B cell (primary cell): ENCODE results near the gene ADI1. TPM values are rescaled to one million over a fixed set of nuclear protein-coding genes. Genes with fewer than 3 reads are reported as not detected.

Source experiments
- ATAC-seq: fragments of 200-7000 bp; cut with Tn5 transposase; one replicate; pipeline ENCODE4 v1.10.0; 2021; ENCODE audit warnings: low read depth, mild to moderate bottlenecking, moderate number of reproducible peaks, moderate library complexity
- CTCF ChIA-PET: fragments of 350-600 bp; sonication (Branson Sonifier 250); formaldehyde crosslinking; loops from one replicate; lab custom pipeline; 2021; ENCODE audit warnings: antibody characterized with exemption, inconsistent platforms; lab: Charles Lee
- POLR2A ChIA-PET: fragments of 350-600 bp; sonication (Branson Sonifier 250); formaldehyde crosslinking; loops from one replicate; lab custom pipeline; 2021; ENCODE audit warnings: antibody characterized with exemption; lab: Charles Lee
- DNase-seq: peaks from one replicate; pipeline ENCODE4 v3.0.0; 2013
- H2AFZ ChIP-seq: 2 replicates; pipeline ENCODE4 v1.6.1; 2012; ENCODE audit warnings: mild to moderate bottlenecking, low read depth, low read length; ENCODE audit not compliant: insufficient read depth, poor library complexity, severe bottlenecking
- H3K27ac ChIP-seq, 2 donors: 1 replicate in 1 of 2; 2 replicates in 1 of 2; pipeline ENCODE4 v1.5.1; 2012 to 2013; ENCODE audit warnings: low read length in 2 of 2, mild to moderate bottlenecking in 2 of 2, moderate library complexity in 1 of 2
- H3K27me3 ChIP-seq, 4 experiments: fragments of 200-600 bp in 1 of 4; sonication (generic) in 1 of 4; replicated peaks in 1 of 4; 1 replicate in 2 of 4; 2 replicates in 2 of 4; pipeline versions ENCODE4 v1.6.1 to v1.7.0; 2013 to 2016; ENCODE audit warnings: low read length in 3 of 4, mild to moderate bottlenecking in 2 of 4, mixed read lengths in 1 of 4, moderate library complexity in 1 of 4; ENCODE audit not compliant: insufficient read depth in 4 of 4, control insufficient read depth in 3 of 4; ENCODE audit errors: control extremely low read depth in 1 of 4
- H3K36me3 ChIP-seq, 2 experiments: replicated peaks in 1 of 2; 1 replicate in 1 of 2; 2 replicates in 1 of 2; pipeline versions ENCODE4 v1.6.1 to v1.7.1; 2013; ENCODE audit warnings: low read length in 1 of 2; ENCODE audit not compliant: insufficient read depth in 2 of 2, control insufficient read depth in 1 of 2; ENCODE audit errors: control extremely low read depth in 1 of 2, extremely low read depth in 1 of 2
- H3K4me1 ChIP-seq, 2 donors: fragments of 200-600 bp in 1 of 2; sonication (generic) in 1 of 2; 1 replicate in 1 of 2; 2 replicates in 1 of 2; pipeline versions ENCODE4 v1.5.1 to v1.6.1; 2013 to 2017; ENCODE audit warnings: low read length in 2 of 2; ENCODE audit not compliant: control insufficient read depth in 2 of 2, insufficient read depth in 2 of 2
- H3K4me2 ChIP-seq: replicated peaks from 2 replicates; pipeline ENCODE3; 2012; ENCODE audit warnings: mild to moderate bottlenecking, low read depth, low read length; ENCODE audit not compliant: poor library complexity, severe bottlenecking
- H3K4me3 ChIP-seq, 5 experiments: fragments of 200-600 bp in 1 of 5; sonication (generic) in 1 of 5; 1 replicate in 3 of 5; 2 replicates in 2 of 5; pipeline versions ENCODE4 v1.5.1 to v1.7.0; 2011 to 2016; ENCODE audit warnings: low read length in 4 of 5, mild to moderate bottlenecking in 4 of 5, low read depth in 2 of 5, control low read depth in 1 of 5, moderate library complexity in 1 of 5; ENCODE audit not compliant: insufficient read depth in 1 of 5; ENCODE audit errors: control extremely low read depth in 1 of 5, extremely low read depth in 1 of 5
- H3K79me2 ChIP-seq: fragments of 200-600 bp; sonication (generic); one replicate; pipeline ENCODE4 v1.6.0; 2016; ENCODE audit warnings: low read length; ENCODE audit not compliant: control insufficient read depth, insufficient read depth
- H3K9ac ChIP-seq: fragments of 200-600 bp; sonication (generic); 2 replicates; pipeline ENCODE4 v1.6.1; 2017; ENCODE audit warnings: mild to moderate bottlenecking, low read length, moderate library complexity
- H3K9me3 ChIP-seq, 3 donors: one replicate each; pipeline versions ENCODE4 v1.6.1 to v1.7.1; 2013; ENCODE audit warnings: low read length in 2 of 3; ENCODE audit not compliant: control insufficient read depth in 2 of 3, insufficient read depth in 1 of 3; ENCODE audit errors: control extremely low read depth in 1 of 3
- H4K20me1 ChIP-seq: 2 replicates; pipeline ENCODE4 v1.6.0; 2012; ENCODE audit warnings: mild to moderate bottlenecking, low read length; ENCODE audit not compliant: insufficient read depth, control insufficient read depth, poor library complexity, severe bottlenecking
- H3K27ac Mint-ChIP-seq: one replicate; pipeline ENCODE4 v1.8.0; 2021; ENCODE audit warnings: mixed read lengths
- H3K27me3 Mint-ChIP-seq: one replicate; pipeline ENCODE4 v1.8.0; 2021; ENCODE audit warnings: mixed read lengths
- H3K4me1 Mint-ChIP-seq: one replicate; pipeline ENCODE4 v1.8.0; 2021; ENCODE audit warnings: mixed read lengths
- H3K4me3 Mint-ChIP-seq: one replicate; pipeline ENCODE4 v1.8.0; 2021; ENCODE audit warnings: mixed read lengths
- H3K9me3 Mint-ChIP-seq: one replicate; pipeline ENCODE4 v1.8.0; 2022; ENCODE audit warnings: mixed read lengths; ENCODE audit not compliant: insufficient read depth
- CTCF ChIP-seq: fragments of 200-600 bp; IDR thresholded peaks from one replicate; pipeline ENCODE4 v1.8.0; 2022; ENCODE audit warnings: antibody characterized with exemption, mild to moderate bottlenecking
- EZH2 ChIP-seq: IDR thresholded peaks from 2 replicates; pipeline ENCODE4 v1.6.1; 2012; ENCODE audit warnings: borderline replicate concordance, low read depth, mild to moderate bottlenecking, moderate library complexity, low read length; ENCODE audit not compliant: insufficient read depth, poor library complexity, severe bottlenecking
- WGBS: methylation state at CpG from one replicate; pipeline ENCODE4 v1.1.5; 2013; ENCODE audit warnings: missing lambda C conversion rate; ENCODE audit not compliant: insufficient coverage; 5-methylcytosine and 5-hydroxymethylcytosine counted together
- intact Hi-C: fragments of 100-400 bp; cut with micrococcal nuclease; formaldehyde crosslinking; loops from one replicate; pipeline ENCODE4 v1.10.0; 2022
- polyA plus RNA-seq: library from polyadenylated mRNA; depleted of rRNA; stranded (reverse); fragments of >200 nt; gene quantifications from 2 replicates; pipeline ENCODE4 v1.2.3, GENCODE V29; 2012
- total RNA-seq, 2 donors: library from RNA; stranded (reverse); fragments of 120-200 nt in 1 of 2; gene quantifications; 1 replicate in 1 of 2; 2 replicates in 1 of 2; pipeline versions ENCODE4 v1.2.3 to v1.2.4, GENCODE V29; 2013 to 2022

The ADI1 gene
- total and polyA plus RNA-seq, 2 donors (not counting 1 experiment from before 2014, with no cell fraction given): 15.2 to 23.1 TPM

GRCh38 chr2:3483227-3483985, 35.9 kb downstream of the ADI1 start:
- no peak overlapping the region for H2AFZ ChIP-seq
- ChIA-PET CTCF (no interaction called here), POLR2A (no interaction called here)
- Mint-ChIP-seq H3K27ac (no peak overlapping the region), H3K4me1 (peaks cover 9% of the 10 kb centered on the region), H3K27me3 (no peaks in the 10 kb centered on the region), H3K9me3 (no peaks in the 10 kb centered on the region), H3K4me3 (no peak overlapping the region)
- no peaks in the 10 kb centered on the region for H3K79me2 ChIP-seq
- TF ChIP-seq CTCF (no peak), EZH2 (no peak)
- peaks cover 0 to 22% (median 0%) of the 10 kb centered on the region in 3 donors for H3K9me3 ChIP-seq
- H3K27me3 ChIP-seq: no peaks in the 10 kb centered on the region
- H3K4me3 ChIP-seq: no peak overlapping the region
- ATAC-seq (no peak), DNase-seq (no peak)
- H4K20me1 ChIP-seq: no peaks in the 10 kb centered on the region
- H3K4me1 ChIP-seq: peaks cover 7 to 9% of the 10 kb centered on the region in 2 donors
- whole genome bisulfite sequencing: 89% methylated on average over 30 of the region's 30 CpGs
- no peak overlapping the region for H3K9ac ChIP-seq
- intact Hi-C loops: no loop called here
- peaks cover 0 to 22% of the 10 kb centered on the region in 2 experiments for H3K36me3 ChIP-seq
- H3K27ac ChIP-seq: no peak overlapping the region
- no peak overlapping the region for H3K4me2 ChIP-seq

GRCh38 chr2:3482363-3482821, 36.9 kb downstream of the ADI1 start:
- Mint-ChIP-seq H3K4me3 (no peak overlapping the region), H3K9me3 (no peaks in the 10 kb centered on the region), H3K4me1 (peaks cover 9% of the 10 kb centered on the region), H3K27me3 (no peaks in the 10 kb centered on the region), H3K27ac (no peak overlapping the region)
- H3K27me3 ChIP-seq: no peaks in the 10 kb centered on the region
- TF ChIP-seq EZH2 (no peak), CTCF (no peak)
- POLR2A ChIA-PET: no interaction called here
- no peak overlapping the region for H3K27ac ChIP-seq
- intact Hi-C loops: no loop called here
- over 99% methylated on average over 20 of the region's 20 CpGs for WGBS
- no peaks in the 10 kb centered on the region for H3K79me2 ChIP-seq
- H3K9me3 ChIP-seq: peaks cover 0 to 14% (median 0%) of the 10 kb centered on the region in 3 donors
- no peak overlapping the region for H2AFZ ChIP-seq
- peaks cover 0 to 27% of the 10 kb centered on the region in 2 experiments for H3K36me3 ChIP-seq
- no peak overlapping the region for H3K4me3 ChIP-seq
- H4K20me1 ChIP-seq: no peaks in the 10 kb centered on the region
- ATAC-seq (no peak), DNase-seq (no peak)
- no peak overlapping the region for H3K4me2 ChIP-seq
- H3K9ac ChIP-seq: no peak overlapping the region
- H3K4me1 ChIP-seq: peaks cover 7 to 9% of the 10 kb centered on the region in 2 donors
- CTCF ChIA-PET: no interaction called here
